Stimulated activated CD4-positive, alpha-beta T cell treated with anti-CD3 and anti-CD28 coated beads, Interleukin-4, amount 100 ng/mL, for 1 hour (primary cell): ENCODE measurements around the gene CDH23.
A peak's percentile ranks its signal among the peaks of the same experiment; 100 is the strongest.

Experiments used
- DNase-seq: peaks from one replicate; pipeline ENCODE4 v3.0.0-alpha.2; 2020

CDH23 gene

DNA sequence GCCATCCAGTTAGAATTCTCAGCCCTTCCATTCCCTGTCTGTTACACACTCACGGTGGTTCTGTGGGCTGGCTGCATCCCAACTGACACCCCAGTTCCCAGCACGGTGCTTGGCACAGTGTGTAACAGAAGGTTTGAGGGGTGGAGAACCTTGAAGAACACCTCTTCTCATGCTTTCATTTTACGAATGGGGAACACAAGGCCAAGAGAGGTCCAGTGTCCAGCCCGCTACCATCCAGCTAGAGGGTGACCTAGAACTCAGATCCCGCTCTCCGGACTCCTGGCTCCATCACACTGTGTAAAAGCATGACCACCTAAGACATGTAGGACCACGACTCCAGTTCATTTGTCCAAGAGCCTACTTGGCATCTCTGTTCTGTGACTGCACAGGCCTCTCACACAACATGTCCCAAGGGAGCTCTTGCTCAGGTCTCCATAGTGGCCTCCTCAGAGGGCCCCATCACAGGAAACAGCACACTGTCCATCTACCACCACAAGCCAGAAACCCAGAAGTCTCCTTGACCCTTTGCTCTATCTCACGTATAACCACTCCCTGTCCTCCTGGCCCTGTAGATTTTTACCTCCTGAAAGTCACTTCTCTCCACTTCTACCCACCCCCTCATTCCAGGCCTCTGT lies 2.8 kb upstream of the CDH23 start:
- no peak for DNase-seq

DNA sequence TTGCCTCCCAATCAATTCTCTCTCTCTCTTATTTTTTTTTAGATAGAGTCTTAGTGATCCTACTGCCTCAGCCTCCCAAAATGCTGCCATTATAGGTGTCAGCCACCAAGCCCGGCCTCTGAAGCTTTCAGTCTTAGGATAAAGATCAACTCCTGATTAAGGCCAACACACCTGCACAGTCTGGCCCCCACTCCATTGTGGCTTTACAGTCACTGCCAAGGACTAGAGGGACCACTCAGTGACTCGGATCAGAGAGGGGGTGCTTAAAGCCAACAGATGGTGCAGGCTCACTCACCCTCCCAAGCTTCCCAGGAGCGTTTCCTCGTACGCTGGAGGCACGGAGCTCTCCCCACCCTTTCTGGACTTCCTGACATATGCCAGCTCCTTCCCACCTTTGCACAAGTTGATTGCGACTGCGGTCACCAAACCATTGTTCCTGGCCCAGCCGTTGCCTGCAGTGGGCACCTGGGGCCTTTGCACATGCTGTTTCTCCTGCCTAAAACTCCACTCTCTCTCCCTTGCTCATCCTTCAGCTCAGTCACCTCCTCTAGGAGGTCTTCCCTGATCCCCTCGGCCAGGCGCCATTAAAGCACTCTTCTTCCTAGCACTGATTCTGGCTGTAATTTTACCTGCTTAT lies 1.7 kb upstream of the CDH23 start:
- DNase-seq: no peak

DNA sequence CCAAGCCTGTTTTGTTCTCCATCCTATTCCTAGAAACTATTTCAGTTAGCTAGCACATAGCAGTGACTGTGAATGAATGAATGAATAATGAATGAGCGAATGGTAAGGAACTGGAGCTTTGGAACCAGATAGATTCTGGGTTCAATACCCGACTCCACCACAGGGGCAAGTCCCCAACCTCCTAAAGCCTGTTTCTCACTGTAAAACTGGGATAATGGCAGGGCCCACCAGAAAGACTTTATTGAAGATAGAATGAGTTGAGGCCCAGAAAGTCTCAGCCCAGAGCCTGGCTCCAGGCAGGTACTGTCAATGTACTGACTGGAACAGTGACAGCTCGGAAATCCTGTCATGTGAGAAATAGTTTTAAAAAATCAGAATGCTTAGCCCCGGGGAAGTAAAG lies 1.1 kb upstream of the CDH23 start:
- no peak for DNase-seq

DNA sequence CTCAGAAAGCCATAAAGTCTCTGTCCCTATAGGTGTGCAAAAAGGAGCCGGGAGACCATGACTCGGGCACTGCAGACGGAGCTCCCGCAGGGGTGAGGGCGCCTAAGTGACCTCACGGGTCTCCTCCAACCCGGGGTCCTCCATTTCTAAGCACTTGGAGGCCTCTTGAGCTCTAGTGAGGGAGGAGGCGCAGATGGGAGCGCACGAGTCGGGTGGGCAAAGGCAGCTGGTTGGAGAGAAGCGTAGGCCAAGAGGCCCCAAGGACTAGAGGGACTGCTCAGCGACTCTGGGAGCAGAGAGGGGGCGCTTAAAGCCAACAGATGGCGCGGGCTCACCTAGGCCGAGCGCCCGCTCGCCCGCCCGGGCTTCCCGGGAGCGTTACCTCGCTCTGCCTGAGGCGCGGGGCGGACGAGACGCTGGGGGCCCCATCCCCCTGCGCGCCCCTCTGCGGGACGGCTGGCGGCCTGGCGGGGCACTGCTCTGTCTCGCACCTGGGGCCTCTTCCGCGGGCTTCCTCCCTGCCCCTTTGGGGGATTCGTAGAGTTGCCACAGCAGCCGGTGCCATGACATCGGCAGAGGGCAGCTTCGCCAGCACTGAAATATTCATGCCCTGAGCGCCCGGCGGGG lies 523 bp upstream of the CDH23 start:
- DNase-seq: peak; percentile 27

DNA sequence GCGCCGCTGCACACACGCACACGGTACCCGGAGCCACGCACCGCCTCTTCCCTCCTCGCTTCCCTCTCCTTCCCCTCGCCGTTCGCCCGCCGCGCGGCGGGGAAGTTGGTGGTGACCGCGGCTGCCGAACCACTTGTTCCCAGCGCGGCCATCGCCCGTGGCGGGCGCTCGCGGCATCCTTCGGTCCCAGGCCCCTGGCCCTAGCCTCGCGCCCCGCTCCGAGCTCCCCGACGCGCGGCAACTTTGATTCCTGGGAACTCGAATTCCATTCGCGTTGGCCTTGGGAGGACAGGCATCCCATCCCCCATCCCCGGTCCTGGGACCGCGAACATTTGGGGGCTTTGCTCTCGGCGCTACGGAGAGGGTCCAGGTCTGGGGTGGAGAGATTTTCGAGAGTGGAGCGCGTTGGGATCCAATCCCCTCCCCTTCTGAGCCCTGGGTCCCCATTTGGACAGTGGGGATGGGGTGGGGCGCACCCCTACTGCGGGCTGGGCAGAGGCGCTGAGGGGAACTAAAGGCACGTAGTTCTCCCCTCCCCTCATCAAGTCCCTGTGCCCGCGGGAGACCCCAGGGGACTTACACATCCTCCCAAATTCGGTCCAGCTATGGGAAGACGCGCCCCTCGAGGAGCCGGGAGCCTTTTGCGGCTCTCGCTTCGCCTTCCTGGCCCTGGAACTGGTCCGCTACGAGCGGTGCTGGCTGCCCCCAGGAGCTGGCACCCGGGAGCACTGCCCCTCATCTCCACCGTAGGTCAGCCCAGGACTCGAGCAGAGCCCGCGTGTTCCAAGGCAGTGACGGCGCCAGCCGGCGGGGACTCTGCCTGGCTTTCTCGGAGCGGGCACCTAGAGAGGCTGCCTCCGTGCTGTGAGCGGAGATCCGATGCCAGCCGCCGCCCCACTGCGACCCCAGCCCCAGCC lies 834 bp downstream of the CDH23 start:
- peak; percentile 7 for DNase-seq

DNA sequence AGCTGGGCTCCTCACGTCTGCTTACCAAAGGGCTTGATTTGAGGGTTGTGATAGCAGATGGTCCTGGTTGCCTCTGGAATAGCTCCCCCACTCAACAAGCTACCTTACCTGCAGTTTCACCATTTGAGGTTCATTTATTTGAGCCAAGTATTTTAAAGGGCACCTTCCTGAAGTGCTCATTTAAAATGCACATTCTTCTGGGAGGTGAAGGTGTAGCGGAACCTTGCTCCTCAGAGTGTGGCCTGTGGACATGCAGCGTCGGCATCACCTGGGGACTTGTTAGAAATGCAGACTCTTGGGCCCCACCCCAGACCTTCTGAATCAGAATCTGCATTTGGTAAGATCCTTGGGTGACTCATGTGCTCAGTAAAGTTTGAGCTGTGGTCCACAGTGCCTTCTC lies 2.3 kb downstream of the CDH23 start:
- DNase-seq: no peak

DNA sequence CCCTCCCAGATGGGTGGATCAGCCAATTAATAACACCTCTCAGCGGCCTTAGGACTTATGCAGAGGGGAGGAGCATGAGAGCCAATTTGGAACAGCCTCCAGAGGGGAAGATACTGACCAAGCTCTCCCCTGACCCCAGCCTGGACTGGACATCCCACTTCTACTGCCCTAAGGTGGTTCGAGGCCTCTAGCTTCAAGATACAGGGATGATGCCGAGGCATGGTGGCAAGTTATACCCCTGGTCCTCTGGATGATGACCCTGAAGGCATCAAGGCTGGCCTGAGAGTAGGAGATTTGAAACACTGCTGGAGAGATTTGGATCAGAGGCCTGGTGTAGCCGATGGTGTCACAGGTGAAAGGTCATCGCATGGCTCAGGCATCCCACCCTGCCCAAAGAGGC lies 3.2 kb downstream of the CDH23 start:
- DNase-seq: no peak

DNA sequence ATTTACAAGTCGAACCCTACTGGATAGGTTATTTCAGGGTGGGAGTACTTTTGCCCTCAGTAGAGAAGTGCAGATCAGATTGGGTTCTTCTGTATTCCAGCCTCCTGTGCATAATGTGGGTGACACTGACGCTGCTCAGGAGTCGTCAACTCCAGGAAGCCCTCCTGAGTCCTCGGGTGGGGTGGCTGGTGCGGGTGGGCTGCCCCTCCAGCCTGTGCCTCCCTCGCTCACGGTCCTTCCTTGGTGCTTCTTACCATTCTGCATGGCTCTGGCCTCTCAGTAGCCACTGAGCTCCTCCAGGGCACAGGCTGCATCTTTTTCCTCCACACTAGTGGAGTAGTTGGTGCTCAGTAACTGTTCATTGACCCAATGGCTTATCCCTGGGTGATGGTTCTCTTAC lies 4.3 kb downstream of the CDH23 start:
- no peak for DNase-seq

DNA sequence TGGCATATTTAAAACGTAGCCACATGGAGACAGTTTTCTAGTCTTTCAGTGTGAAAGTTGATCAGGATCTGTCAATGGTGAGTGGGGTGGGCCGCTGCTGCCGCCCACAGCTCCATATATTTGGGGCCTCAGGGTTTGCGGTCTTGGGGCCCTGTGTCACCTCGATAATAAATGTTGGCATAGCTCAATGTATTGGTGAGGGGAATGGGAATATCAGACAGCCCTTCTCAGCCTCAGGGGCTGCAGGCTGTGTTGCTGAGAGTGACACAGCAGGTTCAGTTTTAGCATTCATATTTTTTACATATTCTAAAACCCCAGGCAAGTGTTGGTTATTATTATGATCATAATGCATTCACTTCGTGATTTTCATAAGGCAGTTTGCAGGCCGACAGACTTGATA lies 5.3 kb downstream of the CDH23 start:
- no peak for DNase-seq

DNA sequence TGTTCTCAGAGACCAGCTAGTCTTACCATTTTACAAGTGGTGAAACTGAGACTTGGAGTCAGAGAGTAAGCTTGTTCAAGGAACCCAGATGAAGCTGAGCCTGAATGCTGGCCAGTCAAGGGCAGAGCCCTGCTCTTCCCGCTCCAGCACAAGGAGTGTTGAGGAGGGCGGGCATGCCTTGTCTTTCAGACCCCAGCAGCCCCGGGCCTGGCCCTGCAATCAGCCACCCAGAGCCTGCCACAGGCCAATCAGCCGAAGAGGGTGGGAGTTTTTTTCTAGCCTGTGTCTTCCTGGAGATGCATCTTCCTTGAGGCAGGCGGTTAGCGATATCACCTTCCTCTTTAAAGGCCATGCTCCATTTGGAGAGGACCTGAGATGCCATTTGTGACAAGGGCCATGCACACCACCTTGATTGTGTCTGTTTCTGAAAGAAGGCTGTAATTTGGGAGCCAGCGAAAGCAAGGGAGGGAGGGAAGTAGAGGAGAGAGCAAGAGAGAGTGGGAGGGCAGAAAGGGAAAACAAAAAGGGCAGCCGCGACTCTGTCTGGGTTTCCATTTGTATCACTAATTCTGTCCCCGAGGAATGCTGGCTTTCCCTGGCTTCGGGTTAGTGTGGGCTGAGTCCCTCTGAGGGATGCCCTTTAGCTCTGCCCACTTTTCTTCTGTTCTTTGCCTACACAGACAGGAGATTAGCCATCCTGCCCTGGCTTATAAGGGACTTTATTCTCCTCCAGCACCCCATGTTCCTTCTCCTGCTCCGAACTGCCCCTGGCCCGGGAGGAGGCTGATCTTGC lies 8.0 kb downstream of the CDH23 start:
- no peak for DNase-seq

DNA sequence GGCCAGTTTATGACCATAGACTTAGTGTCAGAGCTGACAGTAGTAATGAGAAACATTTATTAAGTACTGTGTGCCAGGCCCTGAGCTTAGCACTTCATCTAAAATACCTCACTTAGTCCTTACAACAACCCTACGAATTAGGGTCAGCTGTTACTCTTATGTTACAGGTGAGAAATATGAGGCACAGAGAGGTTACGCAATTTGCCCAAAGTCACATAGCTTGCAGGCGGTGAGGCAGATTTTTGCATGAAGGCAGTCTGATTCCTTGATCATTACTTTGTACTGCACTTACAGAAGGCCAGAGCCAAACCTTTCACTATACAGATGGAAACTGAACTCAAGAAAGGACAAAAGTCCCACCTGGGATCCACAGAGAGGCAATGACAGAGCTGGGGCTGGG lies 10.2 kb downstream of the CDH23 start:
- DNase-seq: no peak

DNA sequence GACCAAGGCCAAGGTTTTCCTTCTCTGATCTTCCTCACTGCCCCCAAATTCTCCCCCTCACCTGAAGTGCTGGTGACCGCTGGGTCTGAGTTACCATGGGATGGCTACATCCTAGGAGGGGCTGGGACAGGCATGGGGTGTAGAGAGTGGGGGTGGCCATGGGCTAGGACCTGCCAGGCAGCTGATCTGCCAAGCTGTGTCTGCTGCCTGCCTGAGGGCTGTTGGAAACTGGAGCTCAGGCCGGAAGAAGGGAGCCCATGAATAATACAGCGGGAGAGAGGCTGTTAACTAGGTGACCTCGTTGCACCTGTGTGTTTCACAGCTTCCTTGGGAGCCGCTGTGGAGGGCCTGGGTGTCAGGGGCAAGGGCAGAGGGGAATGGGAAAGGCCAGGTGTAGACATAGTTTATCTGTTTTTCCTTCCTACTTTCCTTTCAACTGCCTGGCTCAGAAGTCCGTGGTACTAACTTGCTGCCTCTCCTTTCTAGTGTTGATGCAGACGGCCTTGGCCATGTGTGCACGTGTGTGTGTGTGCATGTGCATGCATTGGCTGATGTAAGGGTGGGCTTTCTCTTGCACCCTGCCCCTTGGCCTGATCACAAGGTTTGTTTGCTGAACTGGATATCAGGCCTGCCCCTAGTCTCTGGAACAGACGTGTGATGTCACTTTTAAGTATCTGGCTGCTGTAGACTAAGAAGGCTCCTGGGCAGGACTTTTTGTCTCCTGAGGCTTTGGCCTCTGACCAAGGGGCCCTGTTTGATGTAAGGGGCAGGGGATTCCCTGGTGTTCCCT lies 11.9 kb downstream of the CDH23 start:
- no peak for DNase-seq

DNA sequence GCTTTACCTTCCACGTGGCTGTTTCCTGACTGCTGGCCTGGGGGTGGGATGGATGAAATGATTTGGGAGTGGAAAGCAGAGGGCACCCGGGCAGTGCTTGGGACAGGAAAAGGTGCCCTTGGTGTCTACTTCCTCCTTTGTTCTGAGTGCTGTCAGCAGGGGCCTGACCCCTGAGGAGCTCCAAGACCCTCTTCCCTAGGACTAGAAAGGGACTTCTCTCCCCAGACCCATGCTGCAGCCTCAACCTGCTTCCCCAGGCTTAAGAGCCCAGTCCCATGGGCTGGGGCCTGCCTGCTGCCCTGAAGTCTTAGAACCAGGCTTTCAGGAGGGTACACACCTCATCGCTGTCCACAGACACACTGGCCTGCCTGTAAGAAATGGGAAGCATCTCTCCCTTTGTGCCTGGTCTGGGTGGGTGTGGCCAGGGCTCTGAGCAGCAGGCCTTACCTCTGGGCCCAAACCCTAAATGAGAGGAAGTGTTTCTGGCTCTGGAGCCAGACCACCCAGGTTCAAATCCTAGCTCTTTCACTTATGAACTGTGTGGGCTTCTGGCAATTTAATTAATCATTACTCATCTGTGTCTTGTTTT lies 12.9 kb downstream of the CDH23 start:
- no peak for DNase-seq

DNA sequence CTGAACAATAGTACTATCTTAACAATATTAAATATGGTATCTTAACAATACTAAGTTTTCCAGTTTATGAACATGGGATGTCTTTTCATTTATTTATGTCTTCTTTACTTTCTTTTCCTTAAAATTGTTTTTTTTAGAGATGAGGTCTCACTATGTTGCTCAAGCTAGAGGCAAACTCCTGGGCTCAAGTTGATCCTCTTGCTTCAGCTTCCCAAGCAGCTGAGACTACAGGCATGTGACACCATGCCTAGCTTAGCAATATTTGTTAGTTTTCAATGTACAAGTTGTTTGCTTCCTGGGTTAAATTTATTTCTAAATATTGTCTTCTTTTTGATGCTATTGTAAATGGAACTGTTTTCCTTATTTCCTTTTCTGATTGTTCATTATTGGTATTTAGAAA lies 16.9 kb downstream of the CDH23 start:
- DNase-seq: no peak

DNA sequence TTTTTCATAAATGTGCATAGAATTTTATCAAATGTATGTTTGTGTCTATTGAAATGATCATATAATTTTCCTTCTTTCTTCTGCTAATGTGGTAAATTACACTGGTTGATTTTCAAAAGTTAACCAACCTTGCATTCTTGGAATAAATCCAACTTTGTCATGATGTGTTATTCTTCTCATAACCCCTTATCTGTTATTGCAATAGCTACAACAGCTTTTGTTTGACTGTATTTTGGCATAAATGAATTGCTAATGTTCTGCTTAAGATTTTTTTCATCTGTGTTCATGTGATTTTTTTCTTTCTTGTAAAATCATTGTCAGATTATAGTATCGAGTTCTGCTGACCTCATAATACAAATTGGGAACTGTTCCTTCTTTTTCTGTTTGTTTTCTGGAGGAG lies 17.6 kb downstream of the CDH23 start:
- DNase-seq: no peak

DNA sequence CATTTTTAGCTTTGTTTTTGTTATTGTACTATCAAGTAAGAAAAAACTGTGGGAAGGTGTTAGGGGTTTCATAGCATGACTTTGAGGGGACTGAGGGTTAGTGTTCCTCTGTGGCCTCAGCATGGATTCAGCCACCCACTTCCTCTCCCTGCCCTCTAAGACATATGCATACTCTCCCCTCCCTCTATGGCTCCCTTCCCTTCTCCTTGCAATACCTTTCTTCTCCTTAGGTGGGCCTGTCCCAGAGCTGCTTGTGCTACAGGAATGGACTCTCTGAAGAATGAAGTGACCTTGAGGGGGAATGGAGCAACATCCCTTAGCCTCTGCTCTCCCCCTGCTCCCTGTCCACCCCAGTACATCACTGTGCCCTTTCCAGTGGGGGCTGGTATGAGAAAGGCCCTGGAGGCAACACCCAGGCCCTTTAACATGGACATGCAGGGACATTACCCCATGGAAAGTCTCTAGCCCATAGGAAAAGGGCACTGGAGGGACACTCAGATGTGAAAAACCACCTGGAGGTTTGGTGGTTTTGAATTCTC lies 22.4 kb downstream of the CDH23 start:
- no peak for DNase-seq

DNA sequence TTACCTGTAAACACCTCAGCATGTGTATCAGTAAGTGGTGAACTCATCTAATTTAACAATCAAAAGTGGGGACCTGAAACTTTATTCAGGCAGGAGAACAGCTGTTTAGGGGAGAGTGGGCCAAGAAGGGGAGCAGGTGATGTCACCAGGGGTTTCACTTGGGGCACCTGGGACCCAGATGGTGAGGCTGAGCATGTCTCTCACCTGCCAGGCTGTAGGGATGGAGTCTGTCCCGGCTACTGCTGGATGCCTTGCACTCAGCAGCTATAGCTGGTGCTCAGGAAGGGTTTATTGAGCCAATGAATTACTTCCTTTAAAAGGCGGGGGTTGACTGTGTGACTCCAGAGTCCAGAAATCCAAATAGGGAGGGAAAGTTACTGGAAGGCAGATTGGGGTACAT lies 23.0 kb downstream of the CDH23 start:
- no peak for DNase-seq

DNA sequence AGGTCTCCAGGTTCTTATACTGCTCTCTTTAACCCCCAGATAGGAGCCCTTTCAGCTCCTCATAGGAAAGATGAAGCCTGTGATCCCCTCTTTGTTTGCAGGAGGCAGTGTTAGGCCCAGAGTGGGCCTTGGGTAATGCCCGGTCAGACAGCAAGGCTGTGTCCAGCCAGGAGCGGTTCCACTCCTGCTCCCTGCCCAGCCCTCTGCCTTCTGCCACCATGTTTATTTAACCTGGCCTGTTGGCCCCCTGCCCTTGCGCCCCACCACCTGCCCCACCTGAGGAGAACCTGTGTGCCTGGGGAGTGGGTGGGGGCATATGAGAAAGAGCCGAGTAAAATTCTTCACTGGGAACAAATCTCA lies 24.3 kb downstream of the CDH23 start:
- DNase-seq: no peak

DNA sequence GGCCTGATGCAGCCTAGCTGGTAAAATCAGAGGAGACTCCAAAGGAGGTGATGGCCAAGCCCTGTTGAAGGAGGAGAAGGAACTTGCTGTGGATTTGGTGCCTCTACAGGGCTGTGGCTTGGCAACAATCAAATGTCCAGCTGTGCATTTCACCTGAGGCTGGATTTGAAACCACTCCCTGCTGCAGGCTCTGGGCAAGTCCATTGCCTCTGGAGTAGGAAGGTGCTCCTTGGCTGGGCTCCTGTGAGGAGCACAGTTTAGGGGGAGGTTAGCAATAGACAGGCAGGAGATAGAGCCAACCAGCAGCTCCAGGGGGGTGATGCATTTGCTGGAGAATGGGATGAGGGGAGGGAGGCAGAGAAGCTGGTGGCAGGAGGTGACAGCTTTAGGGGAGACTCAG lies 26.5 kb downstream of the CDH23 start:
- no peak for DNase-seq

DNA sequence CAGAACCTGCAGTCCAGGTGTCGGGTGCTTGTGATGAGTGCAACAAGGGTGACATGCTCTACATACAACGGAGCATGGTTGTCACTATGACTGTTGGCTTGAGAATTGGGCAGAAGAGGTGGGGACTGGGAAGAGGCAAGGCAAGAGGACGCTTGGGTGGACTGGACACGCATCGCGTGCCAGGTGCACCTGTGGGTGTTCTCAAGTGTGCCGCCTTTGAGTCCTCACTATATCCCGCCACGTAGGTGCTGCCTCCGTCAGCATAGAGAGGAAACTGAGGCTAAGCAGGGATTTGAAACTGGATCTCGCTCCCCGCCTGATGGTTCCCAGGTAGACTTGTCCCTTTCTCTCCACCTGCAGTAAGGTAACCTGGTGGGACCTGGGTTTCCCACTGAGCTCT lies 27.2 kb downstream of the CDH23 start:
- DNase-seq: no peak

DNA sequence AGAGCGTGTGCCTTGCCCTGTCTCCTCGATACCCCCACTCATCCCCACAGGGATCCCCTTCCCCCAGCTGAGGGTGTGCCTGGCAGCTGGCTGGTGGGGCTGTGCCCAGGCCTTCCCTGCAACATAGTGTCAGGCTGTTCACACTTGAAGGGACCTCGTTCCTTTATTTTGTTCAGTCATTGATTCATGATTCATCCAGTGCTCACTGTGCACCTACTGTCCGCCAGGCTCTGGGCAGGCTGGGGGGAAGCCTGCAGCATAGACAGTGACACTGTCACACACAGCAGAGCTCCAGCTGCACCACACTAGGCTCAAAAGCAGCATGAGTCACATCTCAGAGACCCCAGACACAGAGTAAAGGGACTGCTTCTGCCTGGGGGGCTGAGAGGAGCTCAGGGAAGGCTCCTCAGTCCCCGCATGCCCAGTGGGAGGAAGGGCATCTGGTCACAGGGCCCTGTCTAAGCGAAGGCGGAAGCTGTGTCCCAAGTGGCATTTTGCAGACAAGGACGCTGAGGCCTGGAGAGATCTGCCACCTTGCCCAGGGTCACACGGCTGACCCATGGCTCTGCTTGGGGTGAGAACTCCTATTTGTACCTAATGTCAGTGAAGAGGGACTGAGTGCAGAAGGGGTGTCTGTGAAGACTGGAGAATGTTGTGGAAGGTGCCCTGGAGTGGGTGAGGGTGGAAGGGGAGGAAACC lies 27.9 kb downstream of the CDH23 start:
- DNase-seq: no peak
